Glutamatergic neuron (in vitro differentiated cells): Measurements from ENCODE around the gene TSGA10IP. TPM values are rescaled to one million over a fixed set of nuclear protein-coding genes. Genes with fewer than 3 reads are reported as not detected.

Source experiments
- DNase-seq: peaks from one replicate; pipeline ENCODE4 v3.0.0; 2022
- H3K27ac Mint-ChIP-seq: one replicate; pipeline ENCODE4 v1.8.0; 2020; ENCODE audit warnings: mild to moderate bottlenecking, mixed read lengths, inconsistent platforms; ENCODE audit not compliant: unreplicated experiment
- H3K27me3 Mint-ChIP-seq: one replicate; pipeline ENCODE4 v1.8.0; 2020; ENCODE audit warnings: mild to moderate bottlenecking, moderate library complexity, mixed read lengths, inconsistent platforms; ENCODE audit not compliant: unreplicated experiment
- H3K36me3 Mint-ChIP-seq: one replicate; pipeline ENCODE4 v1.8.0; 2020; ENCODE audit warnings: mild to moderate bottlenecking, mixed read lengths, inconsistent platforms; ENCODE audit not compliant: unreplicated experiment
- H3K4me1 Mint-ChIP-seq: one replicate; pipeline ENCODE4 v1.8.0; 2020; ENCODE audit warnings: mild to moderate bottlenecking, low read depth, mixed read lengths, inconsistent platforms; ENCODE audit not compliant: unreplicated experiment
- H3K4me3 Mint-ChIP-seq: one replicate; pipeline ENCODE4 v1.8.0; 2020; ENCODE audit warnings: mild to moderate bottlenecking, mixed read lengths, inconsistent platforms; ENCODE audit not compliant: unreplicated experiment
- H3K9me3 Mint-ChIP-seq: one replicate; pipeline ENCODE4 v1.8.0; 2020; ENCODE audit warnings: mild to moderate bottlenecking, moderate library complexity, mixed read lengths, inconsistent platforms; ENCODE audit not compliant: unreplicated experiment
- CTCF ChIP-seq: fragments of 200-600 bp; sonication (generic); IDR thresholded peaks from one replicate; pipeline ENCODE4 v1.5.0; 2021; ENCODE audit not compliant: partially characterized antibody, unreplicated experiment
- total RNA-seq: library from RNA; stranded (reverse); fragmentation: NEBNext Ultra II Directional; extraction: Animal tissue kit (Norgen Biotek cat#: 25700); gene quantifications from one replicate; pipeline ENCODE4 v1.2.1, GENCODE V29; 2021; ENCODE audit not compliant: unreplicated experiment

Gene TSGA10IP
- total RNA-seq, 1 donor from 2014 or later, result not detected

DNA sequence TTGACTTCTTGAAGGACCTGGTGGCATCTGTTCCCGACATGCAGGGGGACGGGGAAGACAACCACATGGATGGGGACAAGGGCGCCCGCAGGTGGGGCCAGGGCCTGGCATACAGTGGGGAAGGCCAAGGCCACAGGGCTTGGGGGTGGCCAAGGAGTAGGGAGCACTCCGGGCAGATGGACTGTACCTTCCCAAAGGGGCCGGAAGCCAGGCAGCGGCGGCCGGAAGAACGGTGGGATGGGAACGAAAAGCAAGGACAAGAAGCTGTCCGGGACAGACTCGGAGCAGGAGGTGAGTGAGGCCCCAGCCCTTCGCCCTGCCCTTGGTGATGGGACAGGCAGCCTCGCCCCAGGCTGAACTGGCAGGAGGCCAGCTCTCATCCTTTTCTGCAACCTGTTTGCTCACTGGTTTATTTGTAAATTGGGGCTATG is 24.9 kb upstream of the TSGA10IP start:
- no peak overlapping the region for H3K27ac Mint-ChIP-seq
- no peak for DNase-seq
- no peaks in the 10 kb centered on the region for H3K36me3 Mint-ChIP-seq
- peak overlapping the region; percentile 65 for H3K4me3 Mint-ChIP-seq
- peaks cover under 1% of the 10 kb centered on the region for H3K4me1 Mint-ChIP-seq
- H3K27me3 Mint-ChIP-seq, result peaks cover 8% of the 10 kb centered on the region
- no peak for TF ChIP-seq CTCF
- peaks cover 6% of the 10 kb centered on the region for H3K9me3 Mint-ChIP-seq

DNA sequence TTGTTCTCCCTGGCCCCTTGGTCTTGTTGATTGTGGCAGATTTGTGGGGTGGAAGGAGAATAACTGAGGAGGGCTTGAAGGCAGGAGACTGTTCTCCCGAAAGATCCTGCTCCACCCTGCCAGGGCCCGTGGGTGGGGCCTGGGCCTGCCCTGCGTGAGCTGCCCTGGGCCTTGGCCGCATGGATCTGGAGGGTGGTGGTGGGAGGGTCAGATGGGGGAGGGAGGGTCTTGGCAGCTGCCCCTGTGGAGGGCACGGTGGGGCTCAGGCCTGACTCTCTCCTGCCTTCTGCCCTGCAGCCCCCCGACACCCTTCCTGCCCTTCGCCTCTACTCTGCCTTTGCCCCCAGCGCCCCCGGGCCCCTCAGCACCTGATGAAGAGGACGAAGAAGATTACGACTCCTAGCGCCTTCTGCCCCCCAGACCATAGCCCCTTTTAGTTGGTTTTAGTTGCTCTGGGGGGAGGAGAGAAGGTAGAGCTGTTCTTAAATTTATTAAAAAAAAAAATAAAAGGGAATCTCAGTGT is 24.2 kb upstream of the TSGA10IP start:
- Mint-ChIP-seq H3K4me1 (no peaks in the 10 kb centered on the region), H3K36me3 (no peaks in the 10 kb centered on the region), H3K27ac (no peak overlapping the region), H3K9me3 (peaks cover 5% of the 10 kb centered on the region), H3K4me3 (no peak overlapping the region), H3K27me3 (peaks cover 8% of the 10 kb centered on the region)
- no peak for DNase-seq
- no peak for TF ChIP-seq CTCF

DNA sequence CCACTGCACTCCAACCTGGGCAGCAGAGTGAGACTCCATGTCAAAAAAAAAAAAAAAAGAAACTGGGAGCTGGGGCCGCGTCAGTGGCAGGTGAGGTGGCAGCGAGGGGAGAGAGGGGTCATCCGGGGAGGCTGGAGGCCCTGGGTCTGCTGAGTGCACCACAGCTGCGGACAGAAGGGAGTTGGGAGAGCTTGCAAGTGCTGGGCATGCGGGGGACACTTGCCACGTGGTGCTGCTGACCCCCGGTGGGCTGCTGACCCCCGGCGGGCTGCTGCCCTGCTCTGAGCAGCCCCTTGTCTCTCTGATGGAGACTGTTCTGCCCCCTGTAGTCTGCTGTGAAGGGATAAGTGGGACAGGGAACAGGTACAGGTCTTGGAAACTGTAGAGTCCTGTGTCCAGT is 23.4 kb upstream of the TSGA10IP start:
- no peak for DNase-seq
- Mint-ChIP-seq H3K9me3 (peaks cover 5% of the 10 kb centered on the region), H3K27ac (no peak overlapping the region), H3K4me1 (no peaks in the 10 kb centered on the region), H3K27me3 (peaks cover 4% of the 10 kb centered on the region), H3K4me3 (no peak overlapping the region), H3K36me3 (no peaks in the 10 kb centered on the region)
- TF ChIP-seq CTCF, result no peak

GRCh38 chr11:65922565-65922964 is 22.7 kb upstream of the TSGA10IP start:
- TF ChIP-seq CTCF, result no peak
- no peak overlapping the region for H3K4me3 Mint-ChIP-seq

DNA sequence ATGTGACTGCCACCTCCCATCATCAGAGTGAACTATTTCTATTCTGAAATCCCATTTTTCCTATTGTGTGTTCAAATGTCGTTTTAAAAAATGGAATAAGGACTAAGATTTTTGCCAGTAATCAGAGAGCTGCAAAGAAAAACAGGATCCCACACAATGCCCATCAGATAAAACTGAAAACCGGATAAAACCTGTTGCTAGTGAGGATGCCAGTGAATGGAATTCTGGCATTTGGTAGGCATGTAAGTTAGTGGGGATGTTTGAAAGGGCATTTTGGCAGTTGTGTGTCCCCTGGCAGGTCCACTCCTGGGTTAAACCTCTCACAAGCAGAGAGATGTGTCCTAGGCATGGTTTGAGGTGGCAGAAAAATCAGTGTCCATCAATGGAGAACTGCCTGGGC is 19.9 kb upstream of the TSGA10IP start:
- no peaks in the 10 kb centered on the region for H3K36me3 Mint-ChIP-seq
- H3K4me3 Mint-ChIP-seq, result no peak overlapping the region
- H3K27me3 Mint-ChIP-seq, result peaks cover 1% of the 10 kb centered on the region
- TF ChIP-seq CTCF, result no peak
- H3K4me1 Mint-ChIP-seq, result no peaks in the 10 kb centered on the region
- no peak overlapping the region for H3K27ac Mint-ChIP-seq
- H3K9me3 Mint-ChIP-seq, result peaks cover 2% of the 10 kb centered on the region
- DNase-seq, result no peak

More at GRCh38 chr11:65922565-65922964, 22.7 kb upstream of the TSGA10IP start:
- no peak overlapping the region for H3K27ac Mint-ChIP-seq
- no peak for DNase-seq
- H3K9me3 Mint-ChIP-seq, result peaks cover 5% of the 10 kb centered on the region
- peaks cover 1% of the 10 kb centered on the region for H3K27me3 Mint-ChIP-seq
- no peaks in the 10 kb centered on the region for H3K4me1 Mint-ChIP-seq
- H3K36me3 Mint-ChIP-seq, result no peaks in the 10 kb centered on the region
